Subcutaneous adipose tissue (tissue), 4 donors: ENCODE measurements around the gene MT1M. TPM values are rescaled to one million over a fixed set of nuclear protein-coding genes. Genes with fewer than 3 reads are reported as not detected.

Experiments used
- total RNA-seq, 4 donors: library from RNA; depleted of rRNA; stranded (reverse); fragments of >200 nt; gene quantifications; one replicate each; pipeline ENCODE4 v1.1.0, GENCODE V29; 2016
- TF ChIP-seq, protein P1 (sequence below): fragments of 450-650 bp; IDR thresholded peaks from one replicate; pipeline ENCODE4 v1.5.1; 2016; ENCODE audit warnings: low read depth, mild to moderate bottlenecking, control low read depth, antibody characterized with exemption, moderate library complexity

The MT1M gene
- total RNA-seq, 4 donors from 2014 or later: 15.1 to 485 (median 52.6) TPM

DNA sequence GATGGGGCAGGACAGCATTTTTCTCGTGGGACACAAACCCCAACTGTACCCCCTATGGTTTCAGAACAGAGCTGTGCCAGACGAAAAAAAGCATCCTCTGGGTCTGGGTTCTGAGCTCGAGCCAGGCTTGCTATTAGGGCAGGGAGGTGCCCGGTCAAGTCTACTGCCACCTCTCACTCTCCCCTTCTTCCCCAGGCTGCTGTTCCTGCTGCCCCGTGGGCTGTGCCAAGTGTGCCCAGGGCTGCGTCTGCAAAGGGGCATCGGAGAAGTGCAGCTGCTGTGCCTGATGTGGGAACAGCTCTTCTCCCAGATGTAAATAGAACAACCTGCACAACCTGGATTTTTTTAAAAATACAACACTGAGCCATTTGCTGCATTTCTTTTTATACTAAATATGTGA, 5.8 kb upstream of the MT1M start:
- TF ChIP-seq, protein P1, sequence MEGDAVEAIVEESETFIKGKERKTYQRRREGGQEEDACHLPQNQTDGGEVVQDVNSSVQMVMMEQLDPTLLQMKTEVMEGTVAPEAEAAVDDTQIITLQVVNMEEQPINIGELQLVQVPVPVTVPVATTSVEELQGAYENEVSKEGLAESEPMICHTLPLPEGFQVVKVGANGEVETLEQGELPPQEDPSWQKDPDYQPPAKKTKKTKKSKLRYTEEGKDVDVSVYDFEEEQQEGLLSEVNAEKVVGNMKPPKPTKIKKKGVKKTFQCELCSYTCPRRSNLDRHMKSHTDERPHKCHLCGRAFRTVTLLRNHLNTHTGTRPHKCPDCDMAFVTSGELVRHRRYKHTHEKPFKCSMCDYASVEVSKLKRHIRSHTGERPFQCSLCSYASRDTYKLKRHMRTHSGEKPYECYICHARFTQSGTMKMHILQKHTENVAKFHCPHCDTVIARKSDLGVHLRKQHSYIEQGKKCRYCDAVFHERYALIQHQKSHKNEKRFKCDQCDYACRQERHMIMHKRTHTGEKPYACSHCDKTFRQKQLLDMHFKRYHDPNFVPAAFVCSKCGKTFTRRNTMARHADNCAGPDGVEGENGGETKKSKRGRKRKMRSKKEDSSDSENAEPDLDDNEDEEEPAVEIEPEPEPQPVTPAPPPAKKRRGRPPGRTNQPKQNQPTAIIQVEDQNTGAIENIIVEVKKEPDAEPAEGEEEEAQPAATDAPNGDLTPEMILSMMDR: no peak

DNA sequence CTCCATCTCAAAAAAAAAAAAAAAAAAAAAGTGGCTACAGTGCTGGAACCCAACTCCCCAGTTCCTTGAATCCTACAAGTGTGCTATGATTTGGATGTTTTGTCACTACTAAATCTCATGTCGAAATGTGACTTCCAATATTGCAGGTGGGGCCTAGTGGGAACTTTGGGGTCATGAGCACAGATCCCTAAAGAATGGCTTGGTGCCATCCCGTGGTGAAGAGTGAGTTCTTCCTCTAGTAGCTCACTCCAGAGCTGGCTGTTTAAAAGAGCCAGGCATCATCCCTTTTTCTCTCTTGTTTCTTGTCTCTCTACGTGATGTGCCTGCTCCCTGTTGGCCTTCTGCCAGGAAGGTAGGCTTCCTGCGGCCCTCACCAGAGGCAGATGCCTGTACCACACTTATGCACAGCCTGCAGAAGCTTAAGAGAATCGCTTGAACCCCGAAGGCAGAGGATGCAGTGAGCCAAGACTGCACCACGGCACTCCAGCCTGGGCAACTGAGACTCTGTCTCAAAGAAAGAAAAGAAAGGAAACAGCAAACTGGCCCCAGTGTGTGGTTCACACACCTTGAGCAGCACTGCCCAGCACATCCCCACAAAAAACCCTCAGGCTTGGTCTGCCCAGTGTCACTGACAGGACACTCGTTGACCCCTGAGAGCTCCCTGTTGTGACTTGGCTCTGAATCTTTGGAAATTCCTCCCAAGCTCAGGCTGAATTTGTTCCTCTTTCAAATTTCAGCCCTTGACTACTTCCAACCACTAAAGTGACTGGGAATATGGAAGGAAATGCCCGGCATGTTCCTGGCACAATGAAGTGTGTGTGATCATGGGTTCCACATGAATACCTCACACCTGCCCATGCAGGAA, 3.7 kb upstream of the MT1M start:
- TF ChIP-seq, protein P1: no peak

DNA sequence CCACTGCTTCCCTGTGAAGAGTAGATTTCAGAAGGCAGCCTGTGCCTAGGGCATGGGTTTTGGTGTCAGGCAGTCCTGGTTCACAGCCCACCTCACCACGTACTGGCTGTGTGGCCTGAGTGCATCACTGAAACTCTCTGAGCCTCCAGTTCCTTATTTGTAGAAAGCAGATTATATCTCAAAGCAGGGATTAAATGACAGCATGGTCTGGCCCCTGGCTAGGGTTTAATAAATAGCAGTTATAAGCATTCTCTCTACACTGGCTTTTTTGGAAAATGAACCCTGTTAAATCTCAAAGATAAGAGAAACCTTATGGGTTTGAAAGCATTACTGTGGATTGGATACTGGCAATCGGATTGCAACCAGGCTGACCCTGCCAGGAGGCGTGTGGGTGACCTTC, 2.9 kb upstream of the MT1M start:
- TF ChIP-seq, protein P1: no peak

DNA sequence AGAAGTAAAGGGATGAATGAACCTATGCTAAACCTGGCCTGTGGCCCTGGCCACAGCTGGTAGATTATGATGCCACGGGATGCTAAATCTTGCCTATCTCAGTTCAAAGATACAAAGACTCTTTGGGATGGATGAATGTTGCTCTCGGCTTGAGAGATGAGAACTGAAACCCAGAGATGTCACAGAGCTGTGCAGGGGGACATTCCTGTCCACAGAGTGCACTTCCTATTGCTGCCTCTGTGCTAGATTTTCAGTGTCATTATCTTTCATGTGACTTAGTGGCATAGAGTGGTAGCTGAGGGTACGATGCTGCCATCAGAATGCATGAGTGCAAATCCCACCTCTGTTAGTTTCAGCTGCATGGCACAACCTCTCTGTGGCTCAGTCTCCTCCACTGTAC, 2.3 kb upstream of the MT1M start:
- TF ChIP-seq, protein P1: no peak

DNA sequence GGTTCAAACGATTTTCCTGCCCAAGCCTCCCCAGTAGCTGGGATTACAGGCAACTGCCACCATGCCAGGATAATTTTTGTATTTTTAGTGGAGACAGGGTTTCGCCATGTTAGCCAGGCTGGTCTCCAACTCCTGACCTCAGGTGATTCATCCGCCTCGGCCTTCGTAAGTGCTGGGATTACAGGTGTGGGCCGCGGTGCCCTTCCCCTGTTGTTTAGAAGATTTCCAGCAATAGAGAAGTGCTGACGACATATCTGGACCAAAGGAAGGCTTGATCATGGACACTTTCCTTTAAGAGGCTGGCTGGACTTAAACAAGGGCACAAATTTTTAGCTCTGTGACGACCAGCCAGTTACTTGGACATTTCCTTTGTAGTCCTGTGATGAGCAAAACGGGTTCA, 1.3 kb upstream of the MT1M start:
- TF ChIP-seq, protein P1: no peak

DNA sequence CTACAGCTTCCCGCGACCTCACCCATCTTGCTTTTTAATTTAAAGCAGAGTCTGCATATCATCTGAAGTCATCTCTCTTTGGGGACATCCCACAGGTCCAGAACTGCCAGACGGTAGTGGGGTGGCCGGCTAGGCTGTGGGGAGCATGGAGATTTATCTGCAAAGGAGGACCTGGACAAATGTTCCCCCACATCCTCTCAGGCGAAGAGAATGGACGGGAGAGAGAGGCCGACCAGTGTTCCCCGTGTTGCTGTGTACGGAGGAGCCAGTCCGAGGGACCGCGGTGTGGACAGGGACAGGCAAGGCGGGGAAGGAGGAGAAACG, 665 bp upstream of the MT1M start:
- TF ChIP-seq, protein P1: no peak

DNA sequence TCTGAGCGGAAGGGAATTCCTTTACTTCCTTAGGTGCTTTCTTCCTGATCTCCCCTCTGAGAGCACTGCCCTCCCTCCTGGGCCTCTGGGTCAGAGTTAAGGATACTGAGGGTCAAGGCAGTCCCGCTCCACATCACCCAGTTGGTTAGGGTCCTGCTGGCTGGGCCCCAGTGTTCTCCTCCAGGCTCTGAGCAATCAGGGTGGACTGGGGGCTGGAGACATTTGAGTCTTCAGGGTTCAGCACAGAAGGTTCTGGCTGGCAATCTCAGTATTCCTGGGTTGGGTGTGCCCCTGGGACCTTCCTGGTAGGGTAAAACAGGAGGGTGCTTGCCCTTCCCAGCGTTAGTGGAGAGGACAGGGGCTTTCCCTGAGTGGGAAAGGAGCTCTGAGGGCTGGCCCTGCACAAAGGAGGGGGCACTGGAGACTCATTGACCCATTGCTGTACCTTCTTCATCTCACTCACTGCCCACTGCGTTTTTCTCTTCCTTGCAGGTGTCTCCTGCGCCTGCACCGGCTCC, 448 bp downstream of the MT1M start:
- TF ChIP-seq, protein P1: no peak
